NCI-H2107 treated with DMSO at 0.1 percent for 48 hours (cell line): ENCODE data around the gene GABBR1.

Experiments
- DNase-seq: peaks from one replicate; lab custom pipeline; 2025; ENCODE audit not compliant: unreplicated experiment; lab: John Stamatoyannopoulos, UW

Gene GABBR1

GRCh38 chr6:29655658-29656057 is 22.7 kb upstream of the GABBR1 start:
- no peak for DNase-seq

GRCh38 chr6:29653452-29654038 is 20.6 kb upstream of the GABBR1 start:
- DNase-seq: peak; percentile 28

DNA sequence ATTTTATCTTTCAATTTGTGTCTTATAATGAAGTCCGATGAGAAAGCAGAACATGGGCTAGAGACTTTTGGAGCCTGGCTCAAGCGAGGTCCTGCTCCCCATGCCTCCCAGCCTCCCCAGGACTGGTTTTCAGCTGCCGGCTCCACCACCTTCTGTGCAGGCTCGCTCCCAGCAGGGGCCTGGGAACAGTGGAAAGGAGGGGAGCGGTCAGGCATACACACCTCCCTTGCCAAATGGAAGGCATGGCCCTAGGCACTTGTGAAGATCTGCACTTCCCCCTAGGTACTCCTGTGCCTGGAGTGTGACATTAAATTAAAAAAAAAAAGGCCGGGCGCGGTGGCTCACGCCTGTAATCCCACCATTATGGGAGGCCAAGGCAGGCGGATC is 19.2 kb upstream of the GABBR1 start:
- no peak for DNase-seq

- DNase-seq: no peak
Observed at GRCh38 chr6:29651413-29652197, 18.6 kb upstream of the GABBR1 start.

DNA sequence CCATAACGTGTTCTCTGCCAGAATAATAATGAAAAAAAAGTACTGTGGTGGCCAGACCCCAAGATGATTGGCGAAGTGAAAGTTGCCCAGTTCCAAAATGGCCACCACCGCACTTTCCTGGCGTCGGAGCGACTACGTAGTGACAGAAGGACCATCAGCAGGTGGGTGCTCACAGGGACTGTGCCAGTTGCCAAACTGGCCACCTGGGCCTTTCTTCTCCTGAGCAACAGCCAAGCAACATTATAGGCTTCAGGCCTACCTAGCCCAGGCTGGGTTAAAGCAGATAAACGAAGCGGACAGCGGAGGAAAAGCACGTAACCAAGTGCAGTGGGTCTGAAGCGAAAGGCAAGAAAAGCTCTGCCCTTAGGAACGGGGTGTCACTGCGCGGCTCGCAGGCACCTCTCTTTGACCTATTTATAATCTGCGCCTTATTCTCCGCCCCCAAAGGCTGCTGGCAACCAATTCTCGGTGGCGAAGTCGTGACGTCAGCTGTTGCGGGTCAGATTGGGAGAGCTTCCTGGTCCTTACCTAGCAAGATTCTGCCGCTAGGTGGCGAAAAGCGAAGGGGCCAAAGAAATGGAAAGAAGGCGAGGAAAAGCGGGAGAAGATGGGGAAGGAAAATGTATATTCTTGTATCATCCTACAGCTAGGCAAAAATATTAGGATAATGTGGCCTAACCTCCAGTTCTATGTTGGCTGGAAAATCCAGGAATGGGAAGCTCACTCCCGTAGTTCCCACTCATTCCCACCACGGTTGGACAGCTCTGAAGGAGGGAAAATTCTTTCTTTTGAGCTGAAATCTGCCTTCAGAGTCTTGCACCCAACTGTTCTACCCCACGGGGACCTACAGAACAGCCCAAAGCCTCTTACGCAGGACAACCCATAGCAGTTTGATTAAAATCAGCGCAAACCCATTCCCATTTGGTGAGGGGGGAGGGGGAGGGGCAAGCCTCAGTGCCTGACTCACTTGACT is 17.0 kb upstream of the GABBR1 start:
- DNase-seq: peak; percentile 89

GRCh38 chr6:29647927-29648642 is 15.1 kb upstream of the GABBR1 start:
- DNase-seq: peak; percentile 3

DNA sequence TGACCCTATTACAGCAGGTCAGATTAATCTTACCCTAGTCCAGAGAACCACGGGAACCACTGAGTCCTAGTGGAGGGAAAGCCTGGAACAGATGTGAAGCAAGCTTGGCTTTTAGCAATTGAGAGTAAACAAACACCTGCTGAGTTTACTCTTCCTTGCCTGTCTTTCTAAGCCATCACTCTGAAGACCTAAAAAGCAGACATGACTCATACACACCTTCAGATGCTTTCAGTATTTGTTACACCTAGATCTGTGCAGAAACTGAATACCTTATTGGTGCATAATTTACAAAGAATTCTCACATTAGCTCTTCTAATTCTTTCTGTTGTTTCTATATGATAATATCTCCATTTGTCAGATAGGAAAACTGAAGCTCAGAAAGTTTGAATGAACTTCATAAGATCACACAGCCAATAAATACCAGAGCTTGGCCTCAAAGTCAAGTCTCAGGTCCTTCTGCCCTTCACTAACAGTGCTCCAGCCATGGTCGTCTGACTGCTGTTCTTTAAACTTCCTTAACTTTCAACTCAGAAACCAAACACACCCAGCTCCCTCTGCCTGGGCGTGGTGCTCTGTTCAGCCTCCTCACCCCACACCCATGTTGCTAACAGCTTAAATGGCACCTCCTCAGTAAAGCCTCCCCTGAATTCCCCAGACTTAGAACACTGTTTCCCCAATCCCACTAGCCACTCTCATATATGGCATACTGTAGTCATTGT is 8.6 kb upstream of the GABBR1 start:
- no peak for DNase-seq

GRCh38 chr6:29637247-29637646 is 4.3 kb upstream of the GABBR1 start:
- DNase-seq: no peak

DNA sequence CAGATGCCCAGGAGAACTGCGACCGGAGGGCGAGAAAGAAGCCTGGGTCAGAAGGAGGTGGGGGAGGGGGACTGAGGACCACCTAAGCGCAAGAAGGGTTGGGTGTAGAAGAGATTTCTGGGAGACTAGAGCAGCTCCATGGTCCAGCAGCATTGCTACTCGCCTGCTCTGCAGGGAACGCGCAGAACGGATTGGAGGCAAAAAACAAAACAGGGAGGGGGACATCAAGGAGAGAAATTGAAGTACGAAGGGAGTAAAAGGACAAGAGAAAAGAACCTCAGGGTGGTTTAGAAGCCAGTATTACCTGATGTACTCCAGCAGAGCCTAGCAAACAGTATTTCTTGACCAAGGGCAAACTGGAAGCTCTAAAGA is 537 bp upstream of the GABBR1 start:
- DNase-seq: no peak

DNA sequence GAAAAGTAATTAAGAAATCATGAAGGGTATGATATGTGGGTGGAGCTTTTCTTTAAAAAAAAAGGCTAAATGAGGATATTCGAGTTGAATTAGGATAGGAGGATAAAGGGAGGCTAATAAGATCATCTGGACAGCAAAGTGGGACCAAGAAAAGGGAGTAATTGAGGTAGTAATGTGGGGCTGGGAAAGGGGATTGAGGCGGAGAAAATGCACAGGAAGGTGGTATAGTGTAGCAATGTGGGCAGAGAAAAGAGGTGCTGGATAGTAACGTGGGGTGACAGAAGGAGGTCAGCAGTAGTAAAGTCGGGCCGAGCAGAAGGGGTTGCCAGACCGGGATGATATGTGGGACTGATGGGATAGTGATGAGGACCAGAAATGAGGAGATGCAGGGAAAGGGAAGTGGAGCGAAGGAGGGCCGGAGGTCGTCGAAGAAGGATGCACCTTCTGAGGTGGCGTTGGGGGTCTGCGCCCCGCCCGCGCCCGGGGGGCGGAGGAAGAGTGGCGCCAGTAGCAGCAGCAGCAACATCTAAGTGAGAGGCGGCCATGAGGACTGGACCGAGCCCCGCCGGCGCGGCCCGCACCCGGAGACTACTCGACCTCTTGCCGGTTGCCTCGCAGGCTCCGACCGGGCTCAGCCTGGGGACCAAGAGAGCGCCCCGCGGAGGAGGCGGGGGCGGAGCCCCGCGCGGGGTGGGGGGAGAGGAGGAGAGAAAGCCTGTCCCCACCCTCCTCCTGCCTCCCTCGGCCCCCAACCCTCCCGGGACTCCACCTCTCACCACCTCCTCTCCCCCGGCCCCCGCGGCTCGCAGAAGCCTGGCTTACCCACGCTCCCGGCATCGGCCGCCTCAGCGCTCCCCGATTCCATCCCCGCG is 887 bp downstream of the GABBR1 start:
- DNase-seq: no peak

- no peak for DNase-seq
Observed at GRCh38 chr6:29631209-29631810, 1.7 kb downstream of the GABBR1 start.

DNA sequence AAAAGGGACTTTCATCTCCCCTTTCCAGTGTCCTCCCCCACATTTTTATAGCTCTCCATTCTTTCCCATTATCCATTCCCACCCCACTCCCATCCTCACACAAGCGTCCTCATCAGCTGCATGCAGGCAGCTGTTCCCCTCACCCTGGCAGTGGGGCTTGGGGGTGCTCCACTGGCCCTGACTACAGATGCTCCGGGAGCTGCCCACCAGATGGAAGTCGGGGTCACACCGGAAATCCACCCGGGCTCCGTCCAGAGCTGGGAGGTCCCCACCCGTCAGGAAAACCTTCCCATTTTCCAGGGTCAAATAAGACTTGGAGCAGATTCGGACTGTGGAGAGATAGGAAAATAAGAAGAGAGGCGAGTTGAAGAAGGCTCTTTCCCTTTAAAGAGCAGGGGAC is 2.7 kb downstream of the GABBR1 start:
- no peak for DNase-seq

GRCh38 chr6:29629571-29629970 is 3.4 kb downstream of the GABBR1 start:
- no peak for DNase-seq

DNA sequence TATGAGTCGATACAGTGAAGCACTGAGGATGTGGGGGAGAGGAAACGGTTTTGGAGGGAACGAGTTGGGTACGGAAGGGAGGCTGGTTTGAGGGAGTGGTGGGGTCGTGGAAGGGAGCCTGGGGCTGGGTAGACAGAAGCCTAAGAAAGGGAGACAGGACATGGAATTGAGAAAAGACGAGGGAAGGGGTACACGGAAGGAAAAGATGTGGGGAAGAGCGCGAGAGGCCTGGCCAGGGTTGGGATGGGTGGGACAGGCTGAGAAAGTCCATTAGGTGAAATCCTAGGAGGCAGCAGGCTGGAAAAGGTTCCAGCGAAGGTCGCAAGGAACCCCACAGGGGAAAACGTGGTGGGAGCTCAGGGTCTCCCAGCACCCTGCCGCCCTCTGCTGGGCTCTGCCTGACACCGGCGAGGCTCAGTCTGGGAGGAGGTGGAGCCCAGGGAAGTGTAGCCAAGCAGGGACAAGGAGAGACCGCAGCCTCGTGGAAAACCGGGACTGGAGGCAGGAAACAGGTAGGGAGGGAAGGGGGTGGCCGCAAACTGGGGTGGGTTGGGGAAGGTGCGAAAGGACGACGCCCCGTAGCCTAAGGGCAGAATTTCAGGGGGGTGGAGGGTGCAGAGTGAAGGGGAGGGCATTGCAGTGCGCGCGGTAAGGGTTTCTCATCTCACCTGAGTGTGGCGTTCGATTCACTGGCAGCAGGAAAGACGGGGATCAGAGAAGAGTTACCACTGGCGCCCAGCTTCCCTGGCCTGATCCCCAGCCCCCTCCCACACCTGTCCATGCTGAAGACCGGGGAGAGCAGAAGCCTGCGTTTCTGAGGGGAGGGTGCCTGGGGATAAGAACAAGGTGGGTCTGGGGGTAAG is 4.3 kb downstream of the GABBR1 start:
- peak; percentile 12 for DNase-seq

GRCh38 chr6:29627755-29628418 is 5.1 kb downstream of the GABBR1 start:
- DNase-seq: no peak

DNA sequence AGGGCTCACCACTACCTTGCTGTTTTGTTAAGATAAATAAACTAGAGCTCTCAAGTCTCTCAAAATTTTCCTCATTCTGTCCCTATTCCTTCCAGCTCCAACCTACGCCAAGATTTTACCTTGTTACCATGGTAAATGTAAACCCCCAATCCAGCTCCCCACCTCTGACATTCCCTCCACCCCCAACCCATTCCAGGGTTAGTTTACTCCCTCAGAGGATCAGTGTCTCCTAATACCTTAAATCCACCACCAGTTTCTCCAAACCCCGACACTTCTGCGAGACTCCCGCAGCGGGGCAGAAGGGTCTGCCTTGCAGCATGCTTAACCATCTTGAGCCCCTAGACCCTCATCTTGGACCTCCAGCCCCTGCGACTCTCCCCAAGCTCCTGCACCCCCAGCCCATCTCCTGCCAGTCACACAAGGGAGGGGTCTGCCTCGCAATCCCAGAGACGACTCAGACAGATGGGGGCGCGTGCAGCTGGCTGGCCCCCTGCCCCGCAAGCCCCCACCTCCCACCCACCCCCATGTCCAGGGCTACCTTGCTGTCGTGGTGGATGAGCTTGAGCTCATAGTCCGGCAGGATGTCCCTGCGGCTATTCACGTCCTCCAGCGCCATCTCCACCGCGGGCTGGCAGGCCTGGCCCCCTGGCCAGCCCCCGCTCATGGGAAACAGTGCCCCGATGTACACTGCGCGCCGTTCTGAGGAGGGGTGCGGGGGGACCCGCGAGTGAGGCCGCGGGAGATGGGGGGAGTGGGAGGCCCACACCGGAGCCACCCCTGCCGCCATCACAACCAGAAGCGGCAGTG is 5.8 kb downstream of the GABBR1 start:
- no peak for DNase-seq
